CD4-positive, CD25-positive, alpha-beta regulatory T cell (primary cell): ENCODE data around the gene HNRNPUL1. TPM values are rescaled to one million over a fixed set of nuclear protein-coding genes. Genes with fewer than 3 reads are reported as not detected.

Source experiments
- ATAC-seq, 2 donors: fragments of 150-1000 bp; cut with Tn5 transposase; one replicate each; pipeline ENCODE4 v1.10.0; 2021; ENCODE audit warnings: low read depth in 2 of 2, moderate number of reproducible peaks in 2 of 2, moderate library complexity in 1 of 2
- DNase-seq, 3 donors: peaks; one replicate each; pipeline versions ENCODE4 v3.0.0 to v3.0.0-alpha.2; 2012 to 2022; ENCODE audit warnings: mixed read lengths in 1 of 3
- H3K27ac ChIP-seq: one replicate; pipeline ENCODE4 v1.7.0; 2013; ENCODE audit warnings: mild to moderate bottlenecking, low read length; ENCODE audit not compliant: insufficient read depth, poor library complexity, severe bottlenecking
- H3K27me3 ChIP-seq: one replicate; pipeline ENCODE4 v1.7.0; 2013; ENCODE audit warnings: low read length; ENCODE audit not compliant: control insufficient read depth, insufficient read depth
- H3K36me3 ChIP-seq: one replicate; pipeline ENCODE4 v1.7.0; 2013; ENCODE audit warnings: mild to moderate bottlenecking, low read length, moderate library complexity; ENCODE audit not compliant: control insufficient read depth, insufficient read depth
- H3K4me1 ChIP-seq: 2 replicates; pipeline ENCODE4 v1.7.0; 2013; ENCODE audit warnings: mild to moderate bottlenecking, low read length; ENCODE audit not compliant: insufficient read depth, control insufficient read depth, poor library complexity, severe bottlenecking
- H3K4me3 ChIP-seq: one replicate; pipeline ENCODE4 v1.7.0; 2013; ENCODE audit warnings: low read depth, mild to moderate bottlenecking, low read length, moderate library complexity
- H3K9me3 ChIP-seq, 2 experiments: 1 replicate in 1 of 2; 2 replicates in 1 of 2; pipeline ENCODE4 v1.7.0; 2013; ENCODE audit warnings: low read length in 2 of 2, mild to moderate bottlenecking in 1 of 2, moderate library complexity in 1 of 2; ENCODE audit not compliant: control insufficient read depth in 2 of 2
- H3K27ac Mint-ChIP-seq, 3 donors: one replicate each; pipeline ENCODE4 v1.8.0; 2020 to 2022; ENCODE audit warnings: mild to moderate bottlenecking in 3 of 3, mixed read lengths in 3 of 3, moderate library complexity in 2 of 3
- H3K27me3 Mint-ChIP-seq: one replicate; pipeline ENCODE4 v1.8.0; 2022; ENCODE audit warnings: mild to moderate bottlenecking, mixed read lengths
- H3K36me3 Mint-ChIP-seq: one replicate; pipeline ENCODE4 v1.8.0; 2020; ENCODE audit warnings: mixed read lengths
- H3K4me1 Mint-ChIP-seq, 4 donors: one replicate each; pipeline ENCODE4 v1.8.0; 2020 to 2022; ENCODE audit warnings: mixed read lengths in 4 of 4, mild to moderate bottlenecking in 1 of 4
- H3K4me3 Mint-ChIP-seq, 4 donors: one replicate each; pipeline ENCODE4 v1.8.0; 2020 to 2022; ENCODE audit warnings: mild to moderate bottlenecking in 4 of 4, mixed read lengths in 4 of 4, moderate library complexity in 3 of 4
- H3K9me3 Mint-ChIP-seq, 7 donors: one replicate each; pipeline ENCODE4 v1.8.0; 2020 to 2022; ENCODE audit warnings: mixed read lengths in 7 of 7, mild to moderate bottlenecking in 3 of 7, moderate library complexity in 2 of 7
- polyA plus RNA-seq, 4 donors: library from polyadenylated mRNA; unstranded; fragments of 300-500 nt; fragmentation: Illumina TruSeq; gene quantifications; one replicate each; pipeline ENCODE4 v1.2.3, GENCODE V29; 2021
- total RNA-seq: library from RNA; stranded (reverse); gene quantifications from one replicate; pipeline ENCODE4 v1.2.3, GENCODE V29; 2022

Gene HNRNPUL1
- total and polyA plus RNA-seq, 5 donors from 2014 or later: 39.3 to 354 (median 50.4) TPM

- Mint-ChIP-seq H3K27me3 (peaks cover 60% of the 10 kb centered on the region), H3K9me3 (peaks cover 0 to 5% (median 0%) of the 10 kb centered on the region in 7 donors), H3K4me1 (peaks cover 0 to 12% (median 6%) of the 10 kb centered on the region in 4 donors), H3K4me3 (no peak overlapping the region), H3K36me3 (no peaks in the 10 kb centered on the region), H3K27ac (no peak overlapping the region)
- no peak for DNase-seq
- ATAC-seq: no peak
- H3K36me3 ChIP-seq: no peaks in the 10 kb centered on the region
- no peak overlapping the region for H3K27ac ChIP-seq
- H3K4me1 ChIP-seq: peaks cover 13% of the 10 kb centered on the region
- peaks cover 7% of the 10 kb centered on the region for H3K27me3 ChIP-seq
- no peaks in the 10 kb centered on the region for H3K9me3 ChIP-seq
- H3K4me3 ChIP-seq: no peak overlapping the region
Measured at GRCh38 chr19:41221514-41222205, 42.5 kb upstream of the HNRNPUL1 start.

GRCh38 chr19:41222240-41222639 lies 41.9 kb upstream of the HNRNPUL1 start:
- no peak overlapping the region for H3K4me3 ChIP-seq
- no peak overlapping the region for H3K27ac Mint-ChIP-seq
- H3K27me3 ChIP-seq: peaks cover 11% of the 10 kb centered on the region
- H3K36me3 Mint-ChIP-seq: no peaks in the 10 kb centered on the region
- H3K9me3 Mint-ChIP-seq: peaks cover 0 to 5% (median 0%) of the 10 kb centered on the region in 7 donors
- no peaks in the 10 kb centered on the region for H3K9me3 ChIP-seq
- ATAC-seq: no peak
- no peak overlapping the region for H3K4me3 Mint-ChIP-seq
- no peaks in the 10 kb centered on the region for H3K36me3 ChIP-seq
- H3K4me1 Mint-ChIP-seq: peaks cover 4 to 17% (median 10%) of the 10 kb centered on the region in 4 donors
- no peak for DNase-seq
- peaks cover 18% of the 10 kb centered on the region for H3K4me1 ChIP-seq
- H3K27me3 Mint-ChIP-seq: peaks cover 59% of the 10 kb centered on the region
- H3K27ac ChIP-seq: no peak overlapping the region

GRCh38 chr19:41223431-41224234 lies 40.5 kb upstream of the HNRNPUL1 start:
- peaks cover 0 to 5% (median 0%) of the 10 kb centered on the region in 7 donors for H3K9me3 Mint-ChIP-seq
- no peak for ATAC-seq
- DNase-seq: no peak
- peaks cover 48% of the 10 kb centered on the region for H3K27me3 Mint-ChIP-seq
- Histone ChIP-seq H3K4me1 (peaks cover 19% of the 10 kb centered on the region), H3K36me3 (no peaks in the 10 kb centered on the region), H3K27me3 (peaks cover 14% of the 10 kb centered on the region), H3K9me3 (no peaks in the 10 kb centered on the region), H3K4me3 (no peak overlapping the region), H3K27ac (no peak overlapping the region)
- H3K36me3 Mint-ChIP-seq: no peaks in the 10 kb centered on the region
- H3K4me1 Mint-ChIP-seq: peaks cover 4 to 15% (median 10%) of the 10 kb centered on the region in 4 donors
- H3K27ac Mint-ChIP-seq: no peak overlapping the region
- H3K4me3 Mint-ChIP-seq: peak overlapping the region in 1 of 4 donors; percentile 35

- H3K4me1 ChIP-seq: peaks cover 19% of the 10 kb centered on the region
- no peaks in the 10 kb centered on the region for H3K36me3 ChIP-seq
- ATAC-seq (no peak), DNase-seq (no peak)
- peak overlapping the region in 1 of 3 donors; percentile 16 for H3K27ac Mint-ChIP-seq
- H3K27ac ChIP-seq: no peak overlapping the region
- H3K27me3 ChIP-seq: peaks cover 14% of the 10 kb centered on the region
- no peak overlapping the region for H3K4me3 ChIP-seq
- peaks cover 4 to 15% (median 10%) of the 10 kb centered on the region in 4 donors for H3K4me1 Mint-ChIP-seq
- H3K9me3 Mint-ChIP-seq: peaks cover 0 to 5% (median 0%) of the 10 kb centered on the region in 7 donors
- H3K27me3 Mint-ChIP-seq: peaks cover 39% of the 10 kb centered on the region
- H3K4me3 Mint-ChIP-seq: no peak overlapping the region
- H3K9me3 ChIP-seq: no peaks in the 10 kb centered on the region
- H3K36me3 Mint-ChIP-seq: no peaks in the 10 kb centered on the region
Measured at GRCh38 chr19:41224632-41225031, 39.5 kb upstream of the HNRNPUL1 start.

- Histone ChIP-seq H3K27me3 (peaks cover 14% of the 10 kb centered on the region), H3K27ac (no peak overlapping the region), H3K4me1 (peaks cover 19% of the 10 kb centered on the region), H3K36me3 (no peaks in the 10 kb centered on the region), H3K4me3 (no peak overlapping the region), H3K9me3 (no peaks in the 10 kb centered on the region)
- no peaks in the 10 kb centered on the region for H3K36me3 Mint-ChIP-seq
- peaks cover 4 to 15% (median 10%) of the 10 kb centered on the region in 4 donors for H3K4me1 Mint-ChIP-seq
- peak overlapping the region; percentile 0 to 91 (median 90) for H3K27ac Mint-ChIP-seq
- peak overlapping the region; percentile 22 to 89 (median 86) for H3K4me3 Mint-ChIP-seq
- DNase-seq: peak in 2 of 3 donors; percentile 10 to 26
- H3K27me3 Mint-ChIP-seq: peaks cover 33% of the 10 kb centered on the region
- ATAC-seq: peak; percentile 52 to 72
- H3K9me3 Mint-ChIP-seq: peaks cover 0 to 5% (median 0%) of the 10 kb centered on the region in 7 donors
Measured at GRCh38 chr19:41225238-41226052, 38.7 kb upstream of the HNRNPUL1 start.

GRCh38 chr19:41226053-41226873 lies 37.9 kb upstream of the HNRNPUL1 start:
- peaks cover 0 to 2% (median 0%) of the 10 kb centered on the region in 7 donors for H3K9me3 Mint-ChIP-seq
- no peak overlapping the region for H3K27ac ChIP-seq
- H3K27me3 ChIP-seq: peaks cover 14% of the 10 kb centered on the region
- no peaks in the 10 kb centered on the region for H3K9me3 ChIP-seq
- H3K36me3 Mint-ChIP-seq: no peaks in the 10 kb centered on the region
- peaks cover 4 to 15% (median 10%) of the 10 kb centered on the region in 4 donors for H3K4me1 Mint-ChIP-seq
- H3K4me3 Mint-ChIP-seq: peak overlapping the region; percentile 51 to 93 (median 85)
- no peaks in the 10 kb centered on the region for H3K36me3 ChIP-seq
- H3K27me3 Mint-ChIP-seq: peaks cover 29% of the 10 kb centered on the region
- peak overlapping the region; percentile 72 for H3K4me3 ChIP-seq
- peak in 2 of 3 donors; percentile 21 to 24 for DNase-seq
- peaks cover 19% of the 10 kb centered on the region for H3K4me1 ChIP-seq
- H3K27ac Mint-ChIP-seq: peak overlapping the region; percentile 90 to 95 (median 91)
- ATAC-seq: peak; percentile 23 to 44
